Erythroblast (primary cell): ENCODE data around the gene OSBPL7.

ENCODE experiments used
- GATA1 ChIP-seq: IDR thresholded peaks from 2 replicates; pipeline ENCODE4 v1.6.1; 2011; ENCODE audit warnings: low read depth, mild to moderate bottlenecking, control low read depth, low read length, moderate library complexity
- POLR2A ChIP-seq: IDR thresholded peaks from 2 replicates; pipeline ENCODE4 v1.6.1; 2011; ENCODE audit warnings: mild to moderate bottlenecking, low read length

GRCh38 chr17:47840742-47841487 lies 19.3 kb upstream of the OSBPL7 start, which contains the start of gene SCRN2:
- TF ChIP-seq POLR2A = peak; percentile 38
- no peak for TF ChIP-seq GATA1
